Limb (tissue), 2 donors: ENCODE results near the gene GPD2.
A peak's percentile ranks its signal among the peaks of the same experiment; 100 is the strongest.

ENCODE experiments used
- DNase-seq, 2 donors: peaks; one replicate each; pipeline ENCODE4 v3.0.0-alpha.2; 2016; ENCODE audit errors: extremely low spot score in 2 of 2

GPD2 gene

DNA sequence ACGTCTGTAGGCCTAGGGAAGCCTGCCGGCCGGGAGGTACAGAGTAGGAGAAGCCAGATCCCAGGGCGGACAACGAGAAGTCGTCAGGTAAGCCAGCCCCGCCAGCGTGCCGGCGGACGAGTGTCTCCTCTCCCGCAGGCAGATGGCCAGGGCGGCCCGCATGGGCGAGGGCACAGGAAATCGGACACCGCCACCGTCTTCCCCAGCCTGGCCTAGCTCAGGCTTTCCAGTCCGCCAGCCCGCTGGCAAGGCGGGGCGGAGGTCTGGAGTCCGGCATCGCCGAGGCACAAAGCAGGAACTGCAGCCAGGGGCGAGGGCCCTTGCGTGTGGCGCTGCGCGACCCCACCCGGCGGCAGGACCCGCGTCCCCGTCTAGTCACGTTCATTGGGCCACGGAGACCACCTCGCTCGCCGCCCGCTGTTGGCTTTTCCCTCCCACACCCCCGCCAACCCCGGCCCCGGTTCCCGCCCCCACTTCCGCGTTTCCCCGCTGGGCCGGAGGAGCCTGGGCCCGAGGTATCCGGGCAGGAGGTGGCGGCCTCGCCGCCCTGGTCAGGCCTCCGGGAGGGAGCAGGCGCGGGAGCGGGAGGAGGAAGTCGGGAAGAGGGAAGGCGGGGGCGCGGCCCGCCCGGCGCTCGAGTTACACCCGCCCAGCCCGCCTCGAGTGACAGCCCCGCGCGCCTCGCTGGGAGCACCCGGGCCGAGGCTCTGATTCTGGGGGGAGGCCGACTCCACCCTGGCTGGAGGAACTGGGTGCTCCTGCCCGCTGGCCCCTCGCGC, at the start of gene GPD2:
GPD2 (plus strand) TSS at position 662 of the 779 bp plus-strand sequence. CDS start 39,727 bp downstream, outside the sequence.
- DNase-seq: peak; percentile 85 to 91

GRCh38 chr2:156394033-156394741, 42.0 kb upstream of the GPD2 start:
- no peak for DNase-seq

GRCh38 chr2:156396126-156396525, 40.1 kb upstream of the GPD2 start:
- DNase-seq: no peak

- DNase-seq: no peak
These were observed 39.0 kb upstream of the GPD2 start for GRCh38 chr2:156397229-156397628.

DNA sequence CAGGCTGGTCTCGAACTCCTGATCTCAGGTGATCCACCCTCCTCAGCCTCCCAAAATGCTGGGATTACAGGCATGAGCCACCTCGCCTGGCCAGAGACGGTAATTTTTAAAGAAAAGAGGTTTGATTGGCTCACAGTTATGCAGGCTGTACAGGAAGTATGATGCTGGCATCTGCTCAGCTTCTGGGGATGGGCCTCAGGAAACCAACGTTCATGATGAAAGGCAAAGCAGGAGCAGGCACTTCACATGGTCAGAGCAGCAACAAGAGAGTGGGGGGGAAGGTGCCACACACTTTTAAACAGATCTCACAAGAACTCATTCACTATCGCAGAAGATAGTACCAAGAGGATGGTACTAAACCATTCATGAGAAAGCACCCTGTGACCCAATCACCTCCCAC, 38.0 kb upstream of the GPD2 start:
- no peak for DNase-seq

DNA sequence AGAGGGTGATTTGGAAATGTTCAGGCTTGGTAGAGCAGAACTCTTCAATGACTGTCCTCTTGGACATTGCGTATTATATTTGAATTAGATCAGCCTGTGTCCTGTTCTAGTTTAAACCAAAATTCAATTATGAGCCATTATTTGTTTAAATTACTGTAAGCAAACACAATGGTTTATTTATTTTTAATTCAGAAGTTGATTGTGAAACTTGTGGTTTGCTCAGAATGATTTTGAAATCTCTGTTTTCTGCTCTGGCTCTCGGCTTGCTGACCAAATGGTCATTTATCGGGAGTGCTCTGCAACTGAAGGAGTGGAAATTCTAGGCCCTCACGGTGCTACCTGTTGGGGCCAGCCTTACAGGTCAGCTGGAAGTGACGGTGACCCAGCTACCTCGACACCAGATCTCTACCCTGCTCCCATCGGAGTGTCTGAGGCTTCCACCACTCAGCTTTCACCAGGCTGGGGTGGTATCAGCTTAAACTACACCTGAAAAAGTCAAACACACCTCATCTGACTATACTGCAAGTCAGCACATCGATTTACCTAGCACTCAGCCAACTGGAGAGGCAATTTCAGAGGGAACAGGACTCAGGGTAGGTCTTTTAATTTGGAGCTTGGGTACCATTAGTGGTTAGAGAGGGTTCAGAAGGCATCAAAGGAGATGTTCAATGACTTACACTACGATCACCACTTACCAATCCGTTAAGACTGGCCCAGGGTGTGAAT, 36.8 kb upstream of the GPD2 start:
- DNase-seq: no peak

DNA sequence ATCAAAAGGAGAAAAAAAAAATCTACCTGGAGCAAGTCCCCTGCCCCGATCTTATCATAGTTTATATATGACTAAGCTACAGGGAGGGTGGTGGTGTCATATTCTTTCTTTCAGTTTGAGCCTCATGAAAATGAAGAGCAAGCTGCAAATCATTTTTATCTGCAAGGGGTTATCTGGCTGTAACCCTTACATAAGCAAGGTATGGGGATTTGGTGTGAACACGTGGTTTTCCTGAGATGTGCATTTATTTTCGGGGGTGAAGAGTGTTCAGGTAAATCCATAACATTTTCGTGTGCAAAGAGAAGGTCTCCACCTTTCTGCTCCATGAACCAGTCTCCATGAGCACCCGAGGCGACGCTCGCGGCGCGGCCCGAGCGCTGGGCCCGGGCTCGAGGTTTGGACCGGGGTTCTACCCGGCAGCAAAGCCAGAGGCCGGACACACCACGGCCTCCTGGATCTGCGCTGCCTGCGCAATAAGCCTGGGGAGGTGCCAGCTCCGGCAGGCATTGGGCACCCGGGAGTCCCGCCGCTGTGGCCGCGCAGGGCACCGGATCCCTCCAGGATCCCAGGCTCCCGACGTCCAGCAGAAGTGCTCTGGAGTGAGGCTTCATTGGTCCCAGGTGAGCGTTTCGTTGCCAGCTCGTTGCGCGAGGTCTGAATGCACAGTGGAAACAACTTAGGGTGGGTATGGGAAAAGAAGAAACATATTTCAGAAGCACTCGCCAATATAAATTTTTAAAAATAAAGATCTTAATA, 36.1 kb upstream of the GPD2 start:
- DNase-seq: peak; percentile 42 to 89

- DNase-seq: peak; percentile 88 to 93
These were observed 35.2 kb upstream of the GPD2 start for GRCh38 chr2:156400706-156401678.

DNA sequence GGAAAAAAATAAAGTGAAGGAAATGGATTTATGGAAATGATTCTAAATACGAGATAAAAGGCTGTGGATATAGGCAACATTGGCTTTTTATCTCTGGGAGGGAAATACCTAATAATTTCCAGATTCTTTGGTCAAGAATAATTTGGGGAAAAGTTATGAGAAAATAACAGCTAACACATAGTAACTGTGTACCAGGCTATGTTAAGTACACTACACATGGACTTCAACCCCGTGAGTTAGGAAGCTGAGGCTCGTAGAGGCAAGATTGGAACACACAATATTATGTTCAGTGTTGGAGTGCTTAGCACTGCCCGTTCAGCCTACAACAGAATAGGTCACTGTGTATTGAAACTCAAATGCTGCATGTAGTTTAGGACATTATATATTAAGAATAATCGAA, 34.3 kb upstream of the GPD2 start:
- no peak for DNase-seq

- DNase-seq: no peak
These were observed 30.6 kb upstream of the GPD2 start for GRCh38 chr2:156405586-156405985.

GRCh38 chr2:156411835-156412234, 24.3 kb upstream of the GPD2 start:
- DNase-seq: no peak

GRCh38 chr2:156421851-156422250, 14.3 kb upstream of the GPD2 start:
- no peak for DNase-seq

DNA sequence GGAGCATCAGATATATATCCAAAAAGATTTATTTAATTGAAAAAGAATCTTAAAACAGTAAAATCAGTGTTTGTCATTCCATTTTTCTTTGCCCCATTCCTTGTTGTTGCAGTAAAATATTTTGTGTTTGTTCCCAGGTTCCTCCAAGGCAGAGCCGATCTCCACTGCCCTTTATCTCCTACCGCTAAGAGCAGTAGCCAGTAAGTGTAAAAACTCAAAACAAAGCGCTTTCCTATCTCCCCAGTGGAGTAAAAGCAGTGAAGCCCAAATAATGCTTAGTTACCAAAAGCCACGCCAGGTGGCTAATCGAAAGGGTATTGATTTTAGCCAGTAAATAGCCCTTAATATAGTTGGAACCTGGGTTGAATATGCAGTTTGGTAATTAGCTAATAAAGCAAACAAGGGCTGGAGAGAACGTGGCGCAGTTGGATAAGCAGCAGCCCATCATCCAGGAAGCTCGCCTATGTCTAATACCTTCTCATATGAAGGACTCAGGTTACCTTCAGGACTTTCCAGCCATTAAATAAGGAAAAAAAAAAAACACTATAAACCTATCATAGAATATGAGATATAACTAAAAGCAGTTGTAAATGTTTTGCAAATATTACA, 12.4 kb upstream of the GPD2 start:
- DNase-seq: no peak

DNA sequence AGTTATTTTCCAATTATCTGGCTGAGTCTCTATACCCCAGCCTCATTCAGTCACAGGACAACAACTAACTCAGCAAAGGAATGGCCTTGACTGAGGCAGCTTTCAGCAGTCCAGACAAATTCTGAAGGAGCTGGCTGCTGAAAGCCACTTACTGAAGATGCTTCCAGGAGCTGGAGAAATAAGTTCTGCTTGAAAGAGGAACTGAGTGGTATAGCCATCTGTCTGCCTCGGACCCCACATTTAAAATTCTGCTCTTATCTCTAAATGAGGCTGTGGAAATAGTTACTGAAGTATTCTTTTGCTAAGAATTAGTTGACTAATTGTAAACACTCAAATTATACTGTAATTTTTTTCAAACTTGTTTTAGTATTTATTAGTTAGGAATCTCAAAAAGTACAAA, 9.1 kb upstream of the GPD2 start:
- no peak for DNase-seq

DNA sequence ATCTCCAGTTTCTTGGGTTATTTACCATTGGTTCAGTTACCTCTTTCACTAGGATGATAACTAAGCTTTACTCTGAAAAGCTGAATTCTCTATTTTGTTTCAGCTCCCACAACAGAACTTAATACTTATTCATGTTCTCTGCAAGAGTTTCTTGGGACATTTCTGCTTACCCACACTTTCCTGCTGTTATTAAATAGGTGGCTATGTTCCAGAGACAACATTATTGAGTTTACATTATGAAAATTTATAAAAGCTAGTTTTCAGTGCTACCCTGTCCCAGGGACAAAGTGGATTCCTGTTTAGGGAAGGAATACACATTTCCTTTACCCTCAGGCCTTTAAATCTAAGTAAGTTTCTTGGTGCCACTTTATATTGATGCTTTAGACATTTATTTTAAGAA, 7.0 kb upstream of the GPD2 start:
- no peak for DNase-seq

- DNase-seq: no peak
These were observed 5.8 kb upstream of the GPD2 start for GRCh38 chr2:156430236-156430979.

DNA sequence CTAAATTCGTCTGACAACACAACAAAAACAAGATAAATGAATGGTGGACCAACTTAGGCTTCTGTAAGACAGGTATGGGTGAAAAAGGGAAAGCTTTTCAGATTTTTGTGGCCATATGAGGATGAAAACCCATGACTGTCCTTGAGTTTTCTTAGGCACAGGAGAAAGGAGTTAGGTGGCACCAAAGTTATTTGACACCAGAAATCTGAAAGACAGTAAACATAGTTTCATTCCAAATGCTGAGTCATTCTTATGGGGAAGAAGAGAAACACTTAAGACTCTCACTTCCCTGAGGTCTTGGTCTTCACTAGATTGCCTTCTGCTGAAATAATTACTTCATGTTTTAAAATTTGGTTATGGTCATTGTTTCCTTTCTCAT, 5.2 kb upstream of the GPD2 start:
- DNase-seq: no peak

- no peak for DNase-seq
These were observed 1.5 kb upstream of the GPD2 start for GRCh38 chr2:156434461-156435291.

DNA sequence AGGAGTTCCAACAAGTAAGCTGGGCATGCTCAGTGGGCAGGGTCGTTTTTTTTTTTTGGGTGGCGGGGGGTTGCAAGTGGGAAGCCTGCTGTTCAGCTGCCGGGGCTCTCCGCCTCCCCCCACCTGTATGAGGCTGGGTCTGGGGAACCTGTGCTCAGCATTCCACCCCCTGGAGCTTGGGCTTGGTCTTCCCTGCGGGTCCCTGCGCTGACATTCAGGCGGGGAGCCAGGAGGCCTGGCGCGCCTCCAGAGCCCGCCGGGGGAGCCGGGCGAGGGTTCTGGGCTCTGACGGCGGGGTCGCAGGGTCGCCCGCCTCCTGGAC, 822 bp upstream of the GPD2 start:
- peak in 1 of 2 donors; percentile 17 for DNase-seq
